HepG2 (cell line): ENCODE data around the gene SLC25A45. TPM values are rescaled to one million over a fixed set of nuclear protein-coding genes. Genes with fewer than 3 reads are reported as not detected.

Experiments used
- ATAC-seq: fragments of 200-7000 bp; cut with Tn5 transposase; 3 replicates; pipeline ENCODE4 v1.9.1; 2020; ENCODE audit warnings: mild to moderate bottlenecking, moderate library complexity
- BruUV-seq: library from RNA; stranded (reverse); fragments of 400-500 nt; replicated peaks from 2 replicates; lab custom pipeline; 2021; lab: Mats Ljungman, UMichigan
- CTCF ChIA-PET: fragments of 300-600 bp; formaldehyde crosslinking; extraction: SDS; loops from one replicate; lab custom pipeline; 2021; ENCODE audit warnings: low total read pairs, inconsistent platforms, low intra/inter-chr PET ratio; lab: Yijun Ruan, JAX
- POLR2A ChIA-PET: fragments of 350-600 bp; sonication (Branson Sonifier 250); formaldehyde crosslinking; loops from one replicate; lab custom pipeline; 2020; ENCODE audit warnings: antibody characterized with exemption, inconsistent platforms; lab: Yijun Ruan, JAX
- DNase-seq: peaks from one replicate; pipeline ENCODE4 v3.0.0-alpha.2; 2015; ENCODE audit warnings: low spot score
- FAIRE-seq: peaks from 3 replicates; lab custom pipeline; 2011; peaks lifted over from hg19 to GRCh38; lab: Jason Lieb, UNC
- H2AFZ ChIP-seq: one replicate; pipeline ENCODE4 v1.6.1; 2011; ENCODE audit warnings: low read length, inconsistent platforms
- H3K27ac ChIP-seq: fragments of 300-600 bp; 3 replicates; pipeline ENCODE4 v1.8.0; 2011; ENCODE audit warnings: mixed run types, mild to moderate bottlenecking, mixed read lengths, low read length, inconsistent platforms; ENCODE audit not compliant: insufficient read depth; ENCODE audit errors: extremely low read length
- H3K27me3 ChIP-seq, 2 experiments: fragments of 200-600 bp in 1 of 2; 2 replicates in 1 of 2; 3 replicates in 1 of 2; pipeline versions ENCODE4 v1.6.0 to v1.8.0; 2011; ENCODE audit warnings: low read length in 2 of 2, mild to moderate bottlenecking in 2 of 2, moderate library complexity in 2 of 2, inconsistent platforms in 1 of 2; ENCODE audit not compliant: insufficient read depth in 2 of 2, control insufficient read depth in 1 of 2
- H3K36me3 ChIP-seq, 2 experiments: fragments of 200-600 bp in 1 of 2; replicated peaks in 1 of 2; 2 replicates in 1 of 2; 3 replicates in 1 of 2; pipeline versions ENCODE4 v1.5.1 to v1.8.0; 2011; ENCODE audit warnings: low read length in 2 of 2, inconsistent platforms in 1 of 2; ENCODE audit not compliant: insufficient read depth in 2 of 2, control insufficient read depth in 1 of 2
- H3K4me1 ChIP-seq: 2 replicates; pipeline ENCODE4 v1.5.1; 2012; ENCODE audit warnings: low read length, inconsistent platforms; ENCODE audit not compliant: insufficient read depth
- H3K4me2 ChIP-seq: 2 replicates; pipeline ENCODE4 v1.6.0; 2011; ENCODE audit warnings: low read depth, low read length, inconsistent platforms
- H3K4me3 ChIP-seq, 3 experiments: fragments of 200-600 bp in 1 of 3; sonication (generic), shearing (Covaris generic) in 1 of 3; replicated peaks in 1 of 3; 2 replicates each; pipeline ENCODE4 v1.5.1; 2011 to 2016; ENCODE audit warnings: low read length in 3 of 3, inconsistent platforms in 2 of 3, low read depth in 2 of 3, mild to moderate bottlenecking in 2 of 3, control low read depth in 1 of 3, mixed read lengths in 1 of 3; ENCODE audit not compliant: insufficient read depth in 1 of 3
- H3K79me2 ChIP-seq: one replicate; pipeline ENCODE4 v1.6.1; 2011; ENCODE audit warnings: low read length, inconsistent platforms; ENCODE audit not compliant: insufficient read depth
- H3K9ac ChIP-seq: 2 replicates; pipeline ENCODE4 v1.6.0; 2011; ENCODE audit warnings: mild to moderate bottlenecking, low read depth, low read length, inconsistent platforms; ENCODE audit not compliant: insufficient read depth
- H3K9me3 ChIP-seq: 2 replicates; pipeline ENCODE4 v1.5.1; 2012; ENCODE audit warnings: mild to moderate bottlenecking, low read length
- H4K20me1 ChIP-seq: 2 replicates; pipeline ENCODE4 v1.6.0; 2011; ENCODE audit warnings: inconsistent platforms, mild to moderate bottlenecking, low read length, moderate library complexity; ENCODE audit not compliant: insufficient read depth
- AGO2 ChIP-seq: fragments of 200-400 bp; formaldehyde crosslinking; optimal IDR thresholded peaks from 2 replicates; pipeline ENCODE3; 2017; ENCODE audit warnings: mild to moderate bottlenecking, low read depth, low read length, moderate library complexity
- CTCF ChIP-seq: sonication (generic); formaldehyde crosslinking; IDR thresholded peaks from 2 replicates; pipeline ENCODE4 v1.5.0; 2020; ENCODE audit warnings: mild to moderate bottlenecking, missing genetic modification reagents, moderate library complexity
- DMAP1 ChIP-seq: IDR thresholded peaks from 2 replicates; pipeline ENCODE4 v1.6.1; 2016
- GATA4 ChIP-seq: sonication (generic); IDR thresholded peaks from 2 replicates; pipeline ENCODE4 v1.6.1; 2016; ENCODE audit warnings: antibody characterized with exemption, low read depth, borderline replicate concordance
- HBP1 ChIP-seq: IDR thresholded peaks from 2 replicates; pipeline ENCODE4 v1.6.1; 2016; ENCODE audit warnings: low read depth, control low read depth
- HNF4A ChIP-seq: sonication (generic); formaldehyde crosslinking; IDR thresholded peaks from 2 replicates; pipeline ENCODE4 v1.4.0; 2020; ENCODE audit warnings: missing genetic modification reagents
- HNF4G ChIP-seq, 2 experiments: sonication (generic) in 1 of 2; formaldehyde crosslinking in 1 of 2; IDR thresholded peaks; 2 replicates each; pipeline versions ENCODE4 v1.4.0 to v1.6.1; 2011 to 2020; ENCODE audit warnings: borderline replicate concordance in 2 of 2, low read depth in 2 of 2, mild to moderate bottlenecking in 2 of 2, low read length in 1 of 2, missing genetic modification reagents in 1 of 2, moderate library complexity in 1 of 2
- HOXD1 ChIP-seq: sonication (generic); formaldehyde crosslinking; IDR thresholded peaks from 2 replicates; pipeline ENCODE4 v1.5.0; 2020; ENCODE audit warnings: missing genetic modification reagents
- KLF15 ChIP-seq: sonication (generic); formaldehyde crosslinking; IDR thresholded peaks from 2 replicates; pipeline ENCODE4 v1.8.1; 2023; ENCODE audit warnings: borderline replicate concordance, mild to moderate bottlenecking, inconsistent platforms, missing genetic modification reagents, mixed read lengths
- MED1 ChIP-seq: sonication (generic); formaldehyde crosslinking; IDR thresholded peaks from 2 replicates; pipeline ENCODE4 v1.4.0; 2020; ENCODE audit warnings: missing genetic modification reagents
- NR2C2 ChIP-seq: sonication (generic); formaldehyde crosslinking; IDR thresholded peaks from 2 replicates; pipeline ENCODE4 v1.4.0; 2020; ENCODE audit warnings: missing genetic modification reagents, mild to moderate bottlenecking, moderate library complexity, borderline replicate concordance
- ZEB1 ChIP-seq: IDR thresholded peaks from 2 replicates; pipeline ENCODE4 v1.6.1; 2012; ENCODE audit warnings: mild to moderate bottlenecking, low read depth, inconsistent platforms; ENCODE audit not compliant: insufficient replicate concordance
- ZNF20 ChIP-seq: sonication (generic); formaldehyde crosslinking; IDR thresholded peaks from 2 replicates; pipeline ENCODE4 v1.4.0; 2020; ENCODE audit warnings: mild to moderate bottlenecking, moderate library complexity, missing genetic modification reagents
- ZNF263 ChIP-seq: sonication (generic); formaldehyde crosslinking; IDR thresholded peaks from 2 replicates; pipeline ENCODE4 v1.4.0; 2020; ENCODE audit warnings: missing genetic modification reagents
- ZNF687 ChIP-seq: sonication (generic); formaldehyde crosslinking; IDR thresholded peaks from 2 replicates; pipeline ENCODE4 v1.5.1; 2020; ENCODE audit warnings: mild to moderate bottlenecking, missing genetic modification reagents, moderate library complexity
- ZNF891 ChIP-seq: sonication (generic); formaldehyde crosslinking; IDR thresholded peaks from 2 replicates; pipeline ENCODE4 v1.5.0; 2020; ENCODE audit warnings: mild to moderate bottlenecking, missing genetic modification reagents
- WGBS: methylation state at CpG from one replicate; pipeline ENCODE4 v1.1.6; 2017; ENCODE audit warnings: low lambda C conversion rate; 5-methylcytosine and 5-hydroxymethylcytosine counted together
- in situ Hi-C: cut with HindIII; loops from 2 replicates; pipeline ENCODE4 v1.10.0; 2017; ENCODE audit warnings: low pct_unique_long_range_greater_than_20kb; ENCODE audit not compliant: extremely low pct_ligation_motif_present
- intact Hi-C: fragments of 100-400 bp; cut with micrococcal nuclease; formaldehyde crosslinking; loops from one replicate; pipeline ENCODE4 v1.10.0; 2022; ENCODE audit not compliant: unreplicated experiment
- polyA plus RNA-seq, 8 experiments: library from polyadenylated mRNA; depleted of rRNA in 3 of 8; stranded (reverse) in 7 of 8; unstranded in 1 of 8; fragments of >200 nt; fragmentation: Illumina TruSeq in 4 of 8; extraction: Trizol in 4 of 8; gene quantifications; 2 replicates each; pipeline versions ENCODE4 v1.2.1 to v1.2.3, GENCODE V29; 2011 to 2016; ENCODE audit warnings: low read depth in 4 of 8, missing spikeins in 1 of 8, mixed read lengths in 1 of 8; ENCODE audit not compliant: insufficient read depth in 1 of 8
- total RNA-seq, 5 experiments: library from RNA; depleted of rRNA; stranded (reverse); fragments of >200 nt; fragmentation: Illumina TruSeq; extraction: Trizol; gene quantifications; 2 replicates each; pipeline ENCODE4 v1.2.3, GENCODE V29; 2016; ENCODE audit warnings: low read depth in 1 of 5

Gene SLC25A45
- total and polyA plus RNA-seq, 2 of the 13 experiments (the other 11 are each of a cell fraction or from before 2014, with no cell fraction given) = 1.2 to 3.4 TPM

- H3K4me1 ChIP-seq = peaks cover 85% of the 10 kb centered on the region
- in situ Hi-C loops = loop anchor here (5.0 kb wide), 1 partner anchor 37 kb away; no protein-coding TSS in a partner anchor
- no peaks in the 10 kb centered on the region; a peak in 1 of 5 replicates for H3K27me3 ChIP-seq
- POLR2A ChIA-PET = interaction anchor here (1.2 to 16.8 kb wide), 6 partner anchors 10 to 127 kb away, joined by 4 to 433 read pairs (median 26); partner anchors contain the start of genes MALAT1 and NEAT1
- H2AFZ ChIP-seq = no peak overlapping the region
- H3K79me2 ChIP-seq = no peaks in the 10 kb centered on the region
- no peak overlapping the region; a peak in 1 of 6 replicates for H3K4me3 ChIP-seq
- CTCF ChIA-PET = no interaction called here
- DNase-seq (no peak), FAIRE-seq (no peak), ATAC-seq (no peak)
- H3K4me2 ChIP-seq = peak overlapping the region; percentile 95
- H3K27ac ChIP-seq = no peak overlapping the region
- BruUV-seq = no TSS peak
- H3K36me3 ChIP-seq = no peaks in the 10 kb centered on the region
- H4K20me1 ChIP-seq = no peaks in the 10 kb centered on the region
- intact Hi-C loops = no loop called here
- WGBS = 57% methylated on average over 9 of the region's 16 CpGs
- 0 out of 2 replicates have a peak overlapping the region, but pooled peaks have one; percentile 17 for H3K9ac ChIP-seq
- no peaks in the 10 kb centered on the region for H3K9me3 ChIP-seq
- TF ChIP-seq ZEB1 = peak; percentile 92
- TF ChIP-seq AGO2 = peak; percentile 17
- TF ChIP-seq ZNF687 = peak; percentile 55
- no peak for TF ChIP-seq DMAP1 (CRISPR knock-in tag)
- 0 out of 2 replicates have a peak, but pooled peaks have one; percentile 27 for TF ChIP-seq ZNF891 (CRISPR knock-in tag)
- peak; percentile 30; the same call in 1 of the 2 replicates for TF ChIP-seq MED1 (CRISPR knock-in tag)
- peak; percentile 44 for TF ChIP-seq CTCF (CRISPR knock-in tag)
- TF ChIP-seq GATA4 = no peak
- TF ChIP-seq ZNF263 (CRISPR knock-in tag) = 0 out of 2 replicates have a peak, but pooled peaks have one; percentile 19
- 0 out of 2 replicates have a peak, but pooled peaks have one; percentile 4 for TF ChIP-seq HNF4G (IDR thresholded peaks at IDR 0.05; ENCODE audit: borderline replicate concordance, low read depth, low read length)
- TF ChIP-seq HNF4G (CRISPR knock-in tag; IDR thresholded peaks at IDR 0.05; ENCODE audit: borderline replicate concordance, low read depth) = no peak
- 0 out of 2 replicates have a peak, but pooled peaks have one; percentile 24 for TF ChIP-seq NR2C2 (CRISPR knock-in tag)
- no peak for TF ChIP-seq ZNF20
- 0 out of 2 replicates have a peak, but pooled peaks have one; percentile 23 for TF ChIP-seq HNF4A
- no peak for TF ChIP-seq HBP1 (CRISPR knock-in tag)
- no peak for TF ChIP-seq KLF15 (CRISPR knock-in tag)
- no peak for TF ChIP-seq HOXD1 (CRISPR knock-in tag)
Measured at GRCh38 chr11:65380460-65381119, 1.9 kb downstream of the SLC25A45 start.
